Gastroesophageal sphincter (tissue), 4 donors: ENCODE results near the gene PPP1R13B. TPM values are rescaled to one million over a fixed set of nuclear protein-coding genes. Genes with fewer than 3 reads are reported as not detected.

Experiments
- ATAC-seq: fragments of 150-250 bp; one replicate; pipeline ENCODE4 v1.9.1; 2016; ENCODE audit warnings: mild to moderate bottlenecking, moderate library complexity
- H3K27ac ChIP-seq, 4 donors: fragments of 200-600 bp; sonication (generic) in 3 of 4; 1 replicate in 3 of 4; 2 replicates in 1 of 4; pipeline ENCODE4 v1.5.1; 2016 to 2019
- H3K27me3 ChIP-seq: fragments of 200-600 bp; sonication (generic); one replicate; pipeline ENCODE4 v1.5.1; 2019
- H3K36me3 ChIP-seq, 2 donors: fragments of 200-600 bp; sonication (generic); one replicate each; pipeline ENCODE4 v1.5.1; 2019; ENCODE audit warnings: control low read depth in 1 of 2
- H3K4me1 ChIP-seq, 3 donors: fragments of 200-600 bp; sonication (generic); 1 replicate in 2 of 3; 2 replicates in 1 of 3; pipeline ENCODE4 v1.5.1; 2016 to 2019; ENCODE audit warnings: control low read depth in 2 of 3
- H3K4me3 ChIP-seq, 2 donors: fragments of 200-600 bp; sonication (generic); one replicate each; pipeline ENCODE4 v1.5.1; 2019; ENCODE audit warnings: mild to moderate bottlenecking in 1 of 2, moderate library complexity in 1 of 2
- H3K9me3 ChIP-seq, 3 donors: fragments of 200-600 bp; sonication (generic); one replicate each; pipeline ENCODE4 v1.5.1; 2017 to 2019; ENCODE audit warnings: control low read depth in 2 of 3
- CTCF ChIP-seq, 4 experiments: fragments of 200-600 bp in 2 of 4; fragments of 450-650 bp in 2 of 4; sonication (generic) in 1 of 4; IDR thresholded peaks; one replicate each; pipeline ENCODE4 v1.5.1; 2017 to 2019; ENCODE audit warnings: antibody characterized with exemption in 4 of 4, mild to moderate bottlenecking in 2 of 4, moderate library complexity in 2 of 4
- EP300 ChIP-seq: sonication (generic); formaldehyde crosslinking; IDR thresholded peaks from one replicate; pipeline ENCODE4 v1.6.1; 2017; ENCODE audit warnings: antibody characterized with exemption, mild to moderate bottlenecking
- POLR2A ChIP-seq, 2 donors: fragments of 450-650 bp; IDR thresholded peaks; one replicate each; pipeline ENCODE4 v1.6.1; 2017; ENCODE audit warnings: antibody characterized with exemption in 2 of 2, mild to moderate bottlenecking in 2 of 2, moderate library complexity in 1 of 2
- POLR2AphosphoS5 ChIP-seq: sonication (generic); formaldehyde crosslinking; IDR thresholded peaks from one replicate; pipeline ENCODE4 v1.6.1; 2017; ENCODE audit warnings: antibody characterized with exemption
- WGBS, 2 donors: methylation state at CpG; one replicate each; pipeline ENCODE4 v1.1.5; 2018; ENCODE audit warnings: low coverage in 1 of 2; 5-methylcytosine and 5-hydroxymethylcytosine counted together
- total RNA-seq, 4 donors: library from RNA; depleted of rRNA; stranded (reverse); fragments of >200 nt; gene quantifications; one replicate each; pipeline ENCODE4 v1.1.0, GENCODE V29; 2016

The PPP1R13B gene
- total RNA-seq, 4 donors from 2014 or later: 13.9 to 24.8 (median 17.5) TPM

GRCh38 chr14:103872481-103873113 lies 25.2 kb upstream of the PPP1R13B start:
- H3K4me1 ChIP-seq: peaks cover 0 to 20% (median 0%) of the 10 kb centered on the region in 3 donors
- ATAC-seq: no peak
- WGBS, 2 donors: 87% methylated on average over 3 of the region's 12 CpGs; no CpG with 5 or more reads in 1 of the 2 donors
- H3K27ac ChIP-seq: peak overlapping the region in 2 of 4 donors; percentile 15 to 44
- no peaks in the 10 kb centered on the region for H3K9me3 ChIP-seq
- TF ChIP-seq EP300 (no peak), POLR2A (IDR thresholded peaks at IDR 0.05) (no peak), POLR2AphosphoS5 (no peak), CTCF (IDR thresholded peaks at IDR 0.05) (no peak)
- H3K36me3 ChIP-seq: no peaks in the 10 kb centered on the region
- H3K4me3 ChIP-seq: peak overlapping the region in 1 of 2 donors; percentile 35
- H3K27me3 ChIP-seq: no peaks in the 10 kb centered on the region

GRCh38 chr14:103871596-103872480 lies 24.5 kb upstream of the PPP1R13B start:
- peaks cover 0 to 27% (median 4%) of the 10 kb centered on the region in 3 donors for H3K4me1 ChIP-seq
- no peak for TF ChIP-seq CTCF (IDR thresholded peaks at IDR 0.05)
- TF ChIP-seq EP300: no peak
- TF ChIP-seq POLR2A (IDR thresholded peaks at IDR 0.05): no peak
- TF ChIP-seq POLR2AphosphoS5: no peak
- peak overlapping the region in 3 of 4 donors; percentile 15 to 44 (median 20) for H3K27ac ChIP-seq
- H3K27me3 ChIP-seq: no peaks in the 10 kb centered on the region
- 5% methylated on average over 11 of the region's 53 CpGs; no CpG with 5 or more reads in 1 of the 2 donors for WGBS, 2 donors
- ATAC-seq: peak; percentile 61
- H3K36me3 ChIP-seq: no peaks in the 10 kb centered on the region
- peak overlapping the region in 1 of 2 donors; percentile 35 for H3K4me3 ChIP-seq
- no peaks in the 10 kb centered on the region for H3K9me3 ChIP-seq

GRCh38 chr14:103870891-103871595 lies 23.7 kb upstream of the PPP1R13B start:
- Histone ChIP-seq H3K9me3 (no peaks in the 10 kb centered on the region), H3K27ac (peak overlapping the region in 1 of 4 donors; percentile 15), H3K4me1 (peaks cover 0 to 27% (median 4%) of the 10 kb centered on the region in 3 donors), H3K4me3 (no peak overlapping the region), H3K27me3 (no peaks in the 10 kb centered on the region), H3K36me3 (no peaks in the 10 kb centered on the region)
- TF ChIP-seq EP300: no peak
- TF ChIP-seq CTCF (IDR thresholded peaks at IDR 0.05): no peak
- TF ChIP-seq POLR2AphosphoS5: no peak
- TF ChIP-seq POLR2A (IDR thresholded peaks at IDR 0.05): no peak
- 87 to 93% methylated on average over 3 to 5 of the region's 8 CpGs for WGBS, 2 donors
- ATAC-seq: no peak

- Histone ChIP-seq H3K4me3 (no peak overlapping the region), H3K27me3 (no peaks in the 10 kb centered on the region), H3K36me3 (no peaks in the 10 kb centered on the region), H3K27ac (no peak overlapping the region), H3K9me3 (no peaks in the 10 kb centered on the region), H3K4me1 (peaks cover 0 to 27% (median 4%) of the 10 kb centered on the region in 3 donors)
- WGBS, 2 donors: 81 to 89% methylated on average over 2 to 5 of the region's 9 CpGs
- no peak for ATAC-seq
- TF ChIP-seq POLR2A (IDR thresholded peaks at IDR 0.05): no peak
- TF ChIP-seq CTCF (IDR thresholded peaks at IDR 0.05): no peak
- no peak for TF ChIP-seq POLR2AphosphoS5
- TF ChIP-seq EP300: no peak
Observed at GRCh38 chr14:103870144-103870876, 22.9 kb upstream of the PPP1R13B start.
